Endothelial cell of umbilical vein (primary cell): ENCODE data around the gene NMT2. TPM values are rescaled to one million over a fixed set of nuclear protein-coding genes. Genes with fewer than 3 reads are reported as not detected.

Experiments
- BruUV-seq: library from RNA; stranded (reverse); fragments of 400-500 nt; replicated peaks from 2 replicates; lab custom pipeline; 2021; lab: Mats Ljungman, UMichigan
- CTCF ChIA-PET: fragments of 300-600, 350-600 bp; sonication (Branson Sonifier 250); formaldehyde crosslinking; loops from one replicate; lab custom pipeline; 2021; ENCODE audit warnings: antibody characterized with exemption, inconsistent platforms; lab: Charles Lee
- POLR2A ChIA-PET: fragments of 300-600, 350-600 bp; sonication (Branson Sonifier 250); formaldehyde crosslinking; loops from one replicate; lab custom pipeline; 2021; ENCODE audit warnings: antibody characterized with exemption, inconsistent platforms; lab: Charles Lee
- DNase-seq: peaks from one replicate; pipeline ENCODE4 v3.0.0-alpha.2; 2011; ENCODE audit warnings: low read depth, low spot score
- FAIRE-seq: peaks from 2 replicates; lab custom pipeline; 2011; peaks lifted over from hg19 to GRCh38; lab: Jason Lieb, UNC
- H2AFZ ChIP-seq: 2 replicates; pipeline ENCODE4 v1.6.0; 2012; ENCODE audit warnings: low read depth, low read length, control low read depth, inconsistent platforms
- H3K27ac ChIP-seq: 2 replicates; pipeline ENCODE4 v1.5.1; 2011; ENCODE audit warnings: low read depth, mild to moderate bottlenecking, control low read depth, low read length, moderate library complexity; ENCODE audit not compliant: insufficient read depth
- H3K27me3 ChIP-seq, 2 experiments: 2 replicates each; pipeline versions ENCODE4 v1.6.0 to v1.6.1; 2011; ENCODE audit warnings: low read length in 2 of 2, mixed read lengths in 1 of 2; ENCODE audit not compliant: control insufficient read depth in 2 of 2, insufficient read depth in 2 of 2
- H3K36me3 ChIP-seq, 2 experiments: 2 replicates in 1 of 2; 3 replicates in 1 of 2; pipeline ENCODE4 v1.5.1; 2011; ENCODE audit warnings: low read length in 2 of 2, mild to moderate bottlenecking in 1 of 2, moderate library complexity in 1 of 2; ENCODE audit not compliant: control insufficient read depth in 2 of 2, insufficient read depth in 2 of 2; ENCODE audit errors: extremely low read depth in 1 of 2
- H3K4me1 ChIP-seq: 3 replicates; pipeline ENCODE4 v1.5.1; 2011; ENCODE audit warnings: mild to moderate bottlenecking, low read length; ENCODE audit not compliant: control insufficient read depth, insufficient read depth; ENCODE audit errors: extremely low read depth
- H3K4me2 ChIP-seq: 2 replicates; pipeline ENCODE4 v1.6.1; 2011; ENCODE audit warnings: low read length, control low read depth, mixed read lengths; ENCODE audit not compliant: insufficient read depth
- H3K4me3 ChIP-seq, 3 experiments: fragments of 200-600 bp in 1 of 3; sonication (generic), shearing (Covaris generic) in 1 of 3; replicated peaks in 1 of 3; 2 replicates each; pipeline ENCODE4 v1.5.1; 2011 to 2016; ENCODE audit warnings: control low read depth in 3 of 3, low read length in 3 of 3, mild to moderate bottlenecking in 2 of 3, inconsistent platforms in 1 of 3, low read depth in 1 of 3, moderate library complexity in 1 of 3; ENCODE audit not compliant: insufficient read depth in 1 of 3
- H3K79me2 ChIP-seq: 2 replicates; pipeline ENCODE4 v1.6.0; 2012; ENCODE audit warnings: low read length, inconsistent platforms; ENCODE audit not compliant: control insufficient read depth, insufficient read depth
- H3K9ac ChIP-seq: replicated peaks from 2 replicates; pipeline ENCODE3; 2011; ENCODE audit warnings: low read length, control low read depth; ENCODE audit not compliant: insufficient read depth; ENCODE audit errors: extremely low read depth
- H3K9me1 ChIP-seq: replicated peaks from 3 replicates; pipeline ENCODE4 v1.6.0; 2011; ENCODE audit warnings: mild to moderate bottlenecking, low read length; ENCODE audit not compliant: control insufficient read depth, insufficient read depth; ENCODE audit errors: extremely low read depth
- H3K9me3 ChIP-seq: replicated peaks from 2 replicates; pipeline ENCODE4 v1.5.1; 2012; ENCODE audit warnings: low read length, inconsistent platforms; ENCODE audit not compliant: control insufficient read depth, insufficient read depth
- H4K20me1 ChIP-seq: replicated peaks from 2 replicates; pipeline ENCODE3; 2011; ENCODE audit warnings: mild to moderate bottlenecking, low read length; ENCODE audit not compliant: control insufficient read depth, insufficient read depth; ENCODE audit errors: extremely low read depth
- CTCF ChIP-seq, 2 donors: IDR thresholded peaks; 1 replicate in 1 of 2; 2 replicates in 1 of 2; pipeline ENCODE4 v1.5.1; 2011; ENCODE audit warnings: low read length in 2 of 2, mild to moderate bottlenecking in 2 of 2, moderate library complexity in 2 of 2, control low read depth in 1 of 2, inconsistent platforms in 1 of 2, low read depth in 1 of 2; ENCODE audit not compliant: insufficient read depth in 1 of 2; ENCODE audit errors: extremely low read depth in 1 of 2
- FOS ChIP-seq: IDR thresholded peaks from 2 replicates; pipeline ENCODE4 v1.6.1; 2011; ENCODE audit warnings: mild to moderate bottlenecking, low read length, moderate library complexity, borderline replicate concordance; ENCODE audit not compliant: insufficient read depth
- dilution Hi-C: fragments of 300-500 bp; cut with MboI; formaldehyde crosslinking; loops from one replicate; pipeline ENCODE4 v1.15.0; 2019; ENCODE audit warnings: low sequenced_read_pairs; ENCODE audit not compliant: extremely low pct_ligation_motif_present
- intact Hi-C: fragments of 100-400 bp; cut with micrococcal nuclease; formaldehyde crosslinking; loops from one replicate; pipeline ENCODE4 v1.10.0; 2022
- polyA plus RNA-seq, 4 experiments: library from polyadenylated mRNA; depleted of rRNA in 3 of 4; stranded (reverse) in 3 of 4; unstranded in 1 of 4; fragments of >200 nt; gene quantifications; 2 replicates each; pipeline versions ENCODE4 v1.2.1 to v1.2.3, GENCODE V29; 2011 to 2012; ENCODE audit warnings: missing spikeins in 1 of 4
- total RNA-seq: library from RNA; stranded (reverse); gene quantifications from 2 replicates; pipeline ENCODE4 v1.2.3, GENCODE V29; 2021

Gene NMT2
- total and polyA plus RNA-seq, 2 donors (not counting 3 experiments of a cell fraction or from before 2014, with no cell fraction given): 39.0 to 109 TPM

GRCh38 chr10:15106352-15107013, 62.0 kb downstream of the NMT2 start:
- DNase-seq: peak; percentile 81
- intact Hi-C loops: loop anchor here (1.0 to 10.0 kb wide), 2 partner anchors 147 to 268 kb away; partner anchors contain the start of genes FAM171A1 and MEIG1

More at GRCh38 chr10:15106352-15107013, 62.0 kb downstream of the NMT2 start:
- POLR2A ChIA-PET: interaction anchor here (0.7 kb wide), 1 partner anchor 94 kb away, joined by 4 read pairs; no protein-coding TSS in a partner anchor
- dilution Hi-C loops: no loop called here
- H3K36me3 ChIP-seq: peaks cover 18 to 25% of the 10 kb centered on the region in 2 experiments
- TF ChIP-seq FOS: no peak
- peak; percentile 81 to 83 for TF ChIP-seq CTCF (IDR thresholded peaks at IDR 0.05; ENCODE audit: extremely low read depth in 1 of 2, insufficient read depth in 1 of 2, low read depth in 1 of 2, low read length in 2 of 2)
- H3K4me1 ChIP-seq: peaks cover 13% of the 10 kb centered on the region
- H2AFZ ChIP-seq: no peak overlapping the region
- H3K9ac ChIP-seq: no peak overlapping the region
- CTCF ChIA-PET: interaction anchor here (0.5 to 1.8 kb wide), 14 partner anchors 8 to 324 kb away, joined by 3 to 8 read pairs (median 4); partner anchors contain the start of genes CDNF, DCLRE1C, FAM171A1 and HSPA14
- no peak overlapping the region for H3K4me2 ChIP-seq
- no TSS peak for BruUV-seq
- no peaks in the 10 kb centered on the region for H4K20me1 ChIP-seq
- peak overlapping the region; percentile 19 for H3K27ac ChIP-seq
- FAIRE-seq: peak; percentile 83
- H3K9me3 ChIP-seq: no peaks in the 10 kb centered on the region
- H3K4me3 ChIP-seq: no peak overlapping the region
- peaks cover 4% of the 10 kb centered on the region for H3K79me2 ChIP-seq
- H3K27me3 ChIP-seq: no peaks in the 10 kb centered on the region
- H3K9me1 ChIP-seq: no peaks in the 10 kb centered on the region
